Measurements from ENCODE around the gene STRN4. TPM values are rescaled to one million over a fixed set of nuclear protein-coding genes. Genes with fewer than 3 reads are reported as not detected.
A peak's percentile ranks its signal among the peaks of the same experiment; 100 is the strongest.

Gene STRN4
- total RNA-seq, 1 experiment from 2014 or later, result 151 TPM

- DNase-seq, result no peak
- CTCF ChIA-PET, result no interaction called here
- intact Hi-C loops (cut with micrococcal nuclease; ENCODE audit: unreplicated experiment), result no loop called here
- Mint-ChIP-seq H3K36me3 (ENCODE audit: insufficient read depth, unreplicated experiment) (peaks cover 83% of the 10 kb centered on the region), H3K4me1 (ENCODE audit: low read depth, unreplicated experiment) (peaks cover 18% of the 10 kb centered on the region), H3K27me3 (ENCODE audit: unreplicated experiment) (no peaks in the 10 kb centered on the region), H3K9me3 (ENCODE audit: low read depth, unreplicated experiment) (no peaks in the 10 kb centered on the region), H3K4me3 (ENCODE audit: low read depth, unreplicated experiment) (peak overlapping the region; percentile 94), H3K27ac (ENCODE audit: unreplicated experiment) (peak overlapping the region; percentile 47)
- no TSS peak for BruUV-seq (replicated peaks)
- no peak for TF ChIP-seq CTCF (IDR thresholded peaks at IDR 0.05; ENCODE audit: unreplicated experiment)
Measured at GRCh38 chr19:46719629-46720502, 26.4 kb downstream of the STRN4 start.

GRCh38 chr19:46718934-46719622 is 27.2 kb downstream of the STRN4 start:
- intact Hi-C loops (cut with micrococcal nuclease; ENCODE audit: unreplicated experiment), result no loop called here
- Mint-ChIP-seq H3K27ac (ENCODE audit: unreplicated experiment) (peak overlapping the region; percentile 47), H3K9me3 (ENCODE audit: low read depth, unreplicated experiment) (no peaks in the 10 kb centered on the region), H3K4me3 (ENCODE audit: low read depth, unreplicated experiment) (peak overlapping the region; percentile 94), H3K36me3 (ENCODE audit: insufficient read depth, unreplicated experiment) (peaks cover 84% of the 10 kb centered on the region), H3K27me3 (ENCODE audit: unreplicated experiment) (no peaks in the 10 kb centered on the region), H3K4me1 (ENCODE audit: low read depth, unreplicated experiment) (peaks cover 18% of the 10 kb centered on the region)
- BruUV-seq (replicated peaks), result no TSS peak
- no peak for TF ChIP-seq CTCF (IDR thresholded peaks at IDR 0.05; ENCODE audit: unreplicated experiment)
- no peak for DNase-seq
- CTCF ChIA-PET, result no interaction called here

- Mint-ChIP-seq H3K9me3 (ENCODE audit: low read depth, unreplicated experiment) (no peaks in the 10 kb centered on the region), H3K4me3 (ENCODE audit: low read depth, unreplicated experiment) (peak overlapping the region; percentile 94), H3K27ac (ENCODE audit: unreplicated experiment) (peak overlapping the region; percentile 96), H3K36me3 (ENCODE audit: insufficient read depth, unreplicated experiment) (peaks cover 87% of the 10 kb centered on the region), H3K4me1 (ENCODE audit: low read depth, unreplicated experiment) (peaks cover 23% of the 10 kb centered on the region), H3K27me3 (ENCODE audit: unreplicated experiment) (no peaks in the 10 kb centered on the region)
- peak; percentile 61 for DNase-seq
- intact Hi-C loops (cut with micrococcal nuclease; ENCODE audit: unreplicated experiment), result no loop called here
- CTCF ChIA-PET, result interaction anchor here (0.6 to 1.0 kb wide), 5 partner anchors 8 to 414 kb away, joined by 3 to 6 read pairs (median 5); no protein-coding TSS in a partner anchor
- TF ChIP-seq CTCF (IDR thresholded peaks at IDR 0.05; ENCODE audit: unreplicated experiment), result no peak
- BruUV-seq (replicated peaks), result no TSS peak
Measured at GRCh38 chr19:46718157-46718933, 27.9 kb downstream of the STRN4 start.

GRCh38 chr19:46717716-46718143 is 28.5 kb downstream of the STRN4 start:
- DNase-seq, result no peak

More at GRCh38 chr19:46717716-46718143, 28.5 kb downstream of the STRN4 start:
- no TSS peak for BruUV-seq (replicated peaks)
- intact Hi-C loops (cut with micrococcal nuclease; ENCODE audit: unreplicated experiment), result no loop called here
- no peak for TF ChIP-seq CTCF (IDR thresholded peaks at IDR 0.05; ENCODE audit: unreplicated experiment)
- CTCF ChIA-PET, result interaction anchor here (0.9 to 1.0 kb wide), 4 partner anchors 9 to 33 kb away, joined by 3 to 6 read pairs (median 5); no protein-coding TSS in a partner anchor
- no peaks in the 10 kb centered on the region for H3K9me3 Mint-ChIP-seq (ENCODE audit: low read depth, unreplicated experiment)
- peak overlapping the region; percentile 94 for H3K4me3 Mint-ChIP-seq (ENCODE audit: low read depth, unreplicated experiment)
- peaks cover 90% of the 10 kb centered on the region for H3K36me3 Mint-ChIP-seq (ENCODE audit: insufficient read depth, unreplicated experiment)
- no peaks in the 10 kb centered on the region for H3K27me3 Mint-ChIP-seq (ENCODE audit: unreplicated experiment)
- H3K27ac Mint-ChIP-seq (ENCODE audit: unreplicated experiment), result peak overlapping the region; percentile 96
- H3K4me1 Mint-ChIP-seq (ENCODE audit: low read depth, unreplicated experiment), result peaks cover 28% of the 10 kb centered on the region
